Peyer's patch (tissue), 4 donors: ENCODE data around the gene EXD3.

ENCODE experiments used
- POLR2A ChIP-seq, 2 donors: fragments of 450-650 bp; IDR thresholded peaks; one replicate each; pipeline ENCODE4 v1.5.1; 2017; ENCODE audit warnings: antibody characterized with exemption in 2 of 2, mild to moderate bottlenecking in 2 of 2, moderate library complexity in 2 of 2
- TF ChIP-seq, protein P1 (sequence below), 6 experiments: fragments of 450-650 bp in 4 of 6; fragments of 200-600 bp in 2 of 6; sonication (generic) in 1 of 6; IDR thresholded peaks; one replicate each; pipeline ENCODE4 v1.5.1; 2017 to 2019; ENCODE audit warnings: antibody characterized with exemption in 6 of 6, mild to moderate bottlenecking in 3 of 6, moderate library complexity in 1 of 6

DNA sequence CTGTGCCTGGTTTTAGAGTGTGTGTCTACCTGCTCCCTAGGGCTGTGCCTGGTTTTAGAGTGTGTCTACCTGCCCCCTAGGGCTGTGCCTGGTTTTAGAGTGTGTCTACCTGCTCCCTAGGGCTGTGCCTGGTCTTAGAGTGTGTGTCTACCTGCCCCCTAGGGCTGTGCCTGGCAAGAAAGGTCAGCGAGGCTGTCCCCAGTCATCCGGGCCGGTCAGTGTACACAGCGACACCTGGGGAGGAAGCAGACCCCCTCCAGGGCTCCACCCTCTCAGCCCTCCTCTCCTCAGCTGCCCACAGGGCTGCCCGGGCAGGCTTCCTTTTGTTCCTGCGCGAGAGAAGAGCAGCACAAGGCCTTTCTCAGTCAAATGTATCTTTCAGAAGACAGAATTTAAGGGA, 125.0 kb downstream of the EXD3 start:
- TF ChIP-seq, protein P1, sequence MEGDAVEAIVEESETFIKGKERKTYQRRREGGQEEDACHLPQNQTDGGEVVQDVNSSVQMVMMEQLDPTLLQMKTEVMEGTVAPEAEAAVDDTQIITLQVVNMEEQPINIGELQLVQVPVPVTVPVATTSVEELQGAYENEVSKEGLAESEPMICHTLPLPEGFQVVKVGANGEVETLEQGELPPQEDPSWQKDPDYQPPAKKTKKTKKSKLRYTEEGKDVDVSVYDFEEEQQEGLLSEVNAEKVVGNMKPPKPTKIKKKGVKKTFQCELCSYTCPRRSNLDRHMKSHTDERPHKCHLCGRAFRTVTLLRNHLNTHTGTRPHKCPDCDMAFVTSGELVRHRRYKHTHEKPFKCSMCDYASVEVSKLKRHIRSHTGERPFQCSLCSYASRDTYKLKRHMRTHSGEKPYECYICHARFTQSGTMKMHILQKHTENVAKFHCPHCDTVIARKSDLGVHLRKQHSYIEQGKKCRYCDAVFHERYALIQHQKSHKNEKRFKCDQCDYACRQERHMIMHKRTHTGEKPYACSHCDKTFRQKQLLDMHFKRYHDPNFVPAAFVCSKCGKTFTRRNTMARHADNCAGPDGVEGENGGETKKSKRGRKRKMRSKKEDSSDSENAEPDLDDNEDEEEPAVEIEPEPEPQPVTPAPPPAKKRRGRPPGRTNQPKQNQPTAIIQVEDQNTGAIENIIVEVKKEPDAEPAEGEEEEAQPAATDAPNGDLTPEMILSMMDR (IDR thresholded peaks at IDR 0.05) = no peak
- no peak for TF ChIP-seq POLR2A (IDR thresholded peaks at IDR 0.05)
